Activated CD8-positive, alpha-beta memory T cell treated with anti-CD3 and anti-CD28 coated beads for 36 hours (primary cell): ENCODE measurements around the gene SIGLECL1. TPM values are rescaled to one million over a fixed set of nuclear protein-coding genes. Genes with fewer than 3 reads are reported as not detected.
"Not testable (repeated sequence)": the region's sequence is repeated elsewhere in the genome, so short reads cannot be mapped to it uniquely, and the experiment has no call there.

Experiments used
- CTCF ChIA-PET: fragments of 350-600 bp; sonication (Branson Sonifier 250); formaldehyde crosslinking; loops from one replicate; lab custom pipeline; 2021; ENCODE audit warnings: antibody characterized with exemption; lab: Charles Lee
- POLR2A ChIA-PET: fragments of 350-600 bp; sonication (Branson Sonifier 250); formaldehyde crosslinking; loops from one replicate; lab custom pipeline; 2021; ENCODE audit warnings: antibody characterized with exemption; lab: Charles Lee
- total RNA-seq, 2 experiments: library from RNA; stranded (reverse); gene quantifications; one replicate each; pipeline ENCODE4 v1.2.3, GENCODE V29; 2021

Gene SIGLECL1
- total RNA-seq = not detected

GRCh38 chr19:51250786-51251467, at the start of gene SIGLECL1:
SIGLECL1 (plus strand) TSS chr19:51251080; CDS start chr19:51264073, 12,993 bp downstream.
- ChIA-PET CTCF (no interaction called here), POLR2A (interaction anchor here (0.5 kb wide), 1 partner anchor 144 kb away, joined by 6 read pairs; no protein-coding TSS in a partner anchor)

- CTCF ChIA-PET = no interaction called here
Observed at GRCh38 chr19:51201712-51202111, 49.2 kb upstream of the SIGLECL1 start.

GRCh38 chr19:51203916-51204315, 47.0 kb upstream of the SIGLECL1 start:
- POLR2A ChIA-PET = no interaction called here
- CTCF ChIA-PET = no interaction called here

More at GRCh38 chr19:51201712-51202111, 49.2 kb upstream of the SIGLECL1 start:
- POLR2A ChIA-PET = no interaction called here

GRCh38 chr19:51204321-51204720, 46.6 kb upstream of the SIGLECL1 start:
- ChIA-PET CTCF (no interaction called here), POLR2A (no interaction called here)

GRCh38 chr19:51207747-51208146, 43.1 kb upstream of the SIGLECL1 start:
- ChIA-PET CTCF (interaction anchor here (0.7 kb wide), 1 partner anchor 513 kb away, joined by 3 read pairs; no protein-coding TSS in a partner anchor), POLR2A (no interaction called here)

GRCh38 chr19:51210191-51210784, 40.6 kb upstream of the SIGLECL1 start:
- CTCF ChIA-PET = no interaction called here
- POLR2A ChIA-PET = no interaction called here

GRCh38 chr19:51210874-51211361, 40.0 kb upstream of the SIGLECL1 start:
- POLR2A ChIA-PET, CTCF ChIA-PET: not testable (repeated sequence)

- ChIA-PET POLR2A (interaction anchor here (0.6 kb wide), 1 partner anchor 984 kb away, joined by 4 read pairs; no protein-coding TSS in a partner anchor), CTCF (no interaction called here)
Observed at GRCh38 chr19:51211833-51212232, 39.0 kb upstream of the SIGLECL1 start.

GRCh38 chr19:51219307-51219706, 31.6 kb upstream of the SIGLECL1 start:
- CTCF ChIA-PET = no interaction called here
- POLR2A ChIA-PET = no interaction called here

- POLR2A ChIA-PET = no interaction called here
- CTCF ChIA-PET = no interaction called here
Observed at GRCh38 chr19:51219971-51220370, 30.9 kb upstream of the SIGLECL1 start.

GRCh38 chr19:51220996-51221395, 29.9 kb upstream of the SIGLECL1 start:
- POLR2A ChIA-PET = no interaction called here
- CTCF ChIA-PET = no interaction called here

GRCh38 chr19:51224163-51224641, 26.7 kb upstream of the SIGLECL1 start:
- POLR2A ChIA-PET = no interaction called here
- CTCF ChIA-PET = no interaction called here

- CTCF ChIA-PET, POLR2A ChIA-PET: not testable (repeated sequence)
Observed at GRCh38 chr19:51224898-51225393, 25.9 kb upstream of the SIGLECL1 start, which contains the start of gene CD33. CD33 (plus strand) TSS chr19:51225080; CDS start chr19:51225119, 39 bp downstream.

GRCh38 chr19:51226067-51226466, 24.8 kb upstream of the SIGLECL1 start:
- POLR2A ChIA-PET = no interaction called here

GRCh38 chr19:51227326-51227725, 23.6 kb upstream of the SIGLECL1 start:
- CTCF ChIA-PET = interaction anchor here (0.6 kb wide), 1 partner anchor 107 kb away, joined by 5 read pairs; no protein-coding TSS in a partner anchor
- POLR2A ChIA-PET = no interaction called here

More at GRCh38 chr19:51226067-51226466, 24.8 kb upstream of the SIGLECL1 start:
- CTCF ChIA-PET = no interaction called here

GRCh38 chr19:51227966-51228365, 22.9 kb upstream of the SIGLECL1 start:
- ChIA-PET POLR2A (no interaction called here), CTCF (interaction anchor here (0.6 kb wide), 1 partner anchor 108 kb away, joined by 5 read pairs; no protein-coding TSS in a partner anchor)

- ChIA-PET CTCF (no interaction called here), POLR2A (no interaction called here)
Observed at GRCh38 chr19:51240866-51241265, 10.0 kb upstream of the SIGLECL1 start.

GRCh38 chr19:51242881-51243630, 7.8 kb upstream of the SIGLECL1 start:
- ChIA-PET CTCF (no interaction called here), POLR2A (no interaction called here)

GRCh38 chr19:51246164-51246552, 4.7 kb upstream of the SIGLECL1 start:
- CTCF ChIA-PET = no interaction called here
- POLR2A ChIA-PET = no interaction called here
